Stimulated activated CD4-positive, alpha-beta T cell treated with anti-CD3 and anti-CD28 coated beads, Interleukin-12 subunit alpha, Interleukin-12 subunit beta, amount 100 ng/mL, for 48 hours (primary cell): Measurements from ENCODE around the gene LIMD2.

Experiments
- DNase-seq, 3 donors: peaks; one replicate each; pipeline ENCODE4 v3.0.0-alpha.2; 2020; ENCODE audit warnings: low read depth in 2 of 3, low spot score in 1 of 3

Gene LIMD2

GRCh38 chr17:63682981-63683380 is 16.9 kb downstream of the LIMD2 start:
- DNase-seq = no peak

GRCh38 chr17:63682441-63682840 is 17.5 kb downstream of the LIMD2 start:
- DNase-seq = no peak

- DNase-seq = no peak
Observed at GRCh38 chr17:63681530-63681929, 18.4 kb downstream of the LIMD2 start.

GRCh38 chr17:63680700-63681099 is 19.2 kb downstream of the LIMD2 start:
- no peak for DNase-seq

- no peak for DNase-seq
Observed at GRCh38 chr17:63679214-63679613, 20.7 kb downstream of the LIMD2 start.

GRCh38 chr17:63676584-63676983 is 23.3 kb downstream of the LIMD2 start:
- DNase-seq = no peak

GRCh38 chr17:63675607-63676546 is 24.0 kb downstream of the LIMD2 start:
- no peak for DNase-seq

GRCh38 chr17:63675231-63675606 is 24.7 kb downstream of the LIMD2 start:
- DNase-seq = no peak

- DNase-seq = no peak
Observed at GRCh38 chr17:63672856-63673255, 27.1 kb downstream of the LIMD2 start.

GRCh38 chr17:63665527-63666214 is 34.3 kb downstream of the LIMD2 start:
- no peak for DNase-seq

- no peak for DNase-seq
Observed at GRCh38 chr17:63659850-63660249, 40.1 kb downstream of the LIMD2 start.

- no peak for DNase-seq
Observed at GRCh38 chr17:63658366-63658765, 41.6 kb downstream of the LIMD2 start.

- no peak for DNase-seq
Observed at GRCh38 chr17:63657786-63658185, 42.1 kb downstream of the LIMD2 start.

GRCh38 chr17:63653050-63653449 is 46.9 kb downstream of the LIMD2 start:
- DNase-seq = no peak

GRCh38 chr17:63652106-63652505 is 47.8 kb downstream of the LIMD2 start:
- no peak for DNase-seq

GRCh38 chr17:63649813-63650212 is 50.1 kb downstream of the LIMD2 start:
- DNase-seq = no peak

- DNase-seq = no peak
Observed at GRCh38 chr17:63647936-63648335, 52.0 kb downstream of the LIMD2 start.

- no peak for DNase-seq
Observed at GRCh38 chr17:63647065-63647725, 52.7 kb downstream of the LIMD2 start.

GRCh38 chr17:63646488-63646806 is 53.5 kb downstream of the LIMD2 start:
- no peak for DNase-seq
